Measurements from ENCODE around the gene FAM20C. TPM values are rescaled to one million over a fixed set of nuclear protein-coding genes. Genes with fewer than 3 reads are reported as not detected.
A peak's percentile ranks its signal among the peaks of the same experiment; 100 is the strongest.

FAM20C gene
- 99.2 TPM for total RNA-seq

- peak; percentile 85 for DNase-seq (ENCODE audit: low spot score)
These were observed at the start of gene FAM20C for GRCh38 chr7:191981-192649. FAM20C (plus strand) TSS chr7:192571; CDS start chr7:193200, 629 bp downstream.

- DNase-seq (ENCODE audit: low spot score) = peak; percentile 9
These were observed 49.1 kb upstream of the FAM20C start for GRCh38 chr7:143145-143751.

GRCh38 chr7:143811-144453 is 48.4 kb upstream of the FAM20C start:
- peak; percentile 9 for DNase-seq (ENCODE audit: low spot score)

GRCh38 chr7:144454-144826 is 47.9 kb upstream of the FAM20C start:
- peak; percentile 5 for DNase-seq (ENCODE audit: low spot score)

- DNase-seq (ENCODE audit: low spot score) = peak; percentile 5
These were observed 46.5 kb upstream of the FAM20C start for GRCh38 chr7:145863-146262.

- peak; percentile 3 for DNase-seq (ENCODE audit: low spot score)
These were observed 43.8 kb upstream of the FAM20C start for GRCh38 chr7:148543-148931.

- peak; percentile 98 for DNase-seq (ENCODE audit: low spot score)
These were observed 43.2 kb upstream of the FAM20C start for GRCh38 chr7:148932-149790.

- peak; percentile 43 for DNase-seq (ENCODE audit: low spot score)
These were observed 42.4 kb upstream of the FAM20C start for GRCh38 chr7:149791-150636.

GRCh38 chr7:150811-151221 is 41.6 kb upstream of the FAM20C start:
- peak; percentile 13 for DNase-seq (ENCODE audit: low spot score)

- no peak for DNase-seq (ENCODE audit: low spot score)
These were observed 40.9 kb upstream of the FAM20C start for GRCh38 chr7:151346-152050.

- no peak for DNase-seq (ENCODE audit: low spot score)
These were observed 39.5 kb upstream of the FAM20C start for GRCh38 chr7:152702-153391.

GRCh38 chr7:153604-154003 is 38.8 kb upstream of the FAM20C start:
- DNase-seq (ENCODE audit: low spot score) = no peak

GRCh38 chr7:154096-154799 is 38.1 kb upstream of the FAM20C start:
- DNase-seq (ENCODE audit: low spot score) = no peak

- no peak for DNase-seq (ENCODE audit: low spot score)
These were observed 36.9 kb upstream of the FAM20C start for GRCh38 chr7:155469-155900.

GRCh38 chr7:156111-157007 is 36.0 kb upstream of the FAM20C start:
- DNase-seq (ENCODE audit: low spot score) = no peak

- no peak for DNase-seq (ENCODE audit: low spot score)
These were observed 35.4 kb upstream of the FAM20C start for GRCh38 chr7:157008-157310.

- DNase-seq (ENCODE audit: low spot score) = no peak
These were observed 34.4 kb upstream of the FAM20C start for GRCh38 chr7:157771-158625.

GRCh38 chr7:158771-159170 is 33.6 kb upstream of the FAM20C start:
- no peak for DNase-seq (ENCODE audit: low spot score)
